ENCODE results near the gene ISLR2. TPM values are rescaled to one million over a fixed set of nuclear protein-coding genes. Genes with fewer than 3 reads are reported as not detected.
A peak's percentile ranks its signal among the peaks of the same experiment; 100 is the strongest.
"Not testable (repeated sequence)": the region's sequence is repeated elsewhere in the genome, so short reads cannot be mapped to it uniquely, and the experiment has no call there.

The ISLR2 gene
- 4.1 TPM for total RNA-seq
- long read RNA-seq, partial matches to known transcripts: 0 of 2 reads
- long read RNA-seq, other reads (novel, unspliced or antisense): 2 of 2 reads

- DNase-seq (ENCODE audit: low spot score): no peak
- intact Hi-C loops (cut with DNase I): no loop called here
Observed at GRCh38 chr15:74130155-74130848, at the start of gene ISLR2. TSS of gene ISLR2 (plus strand) at chr15:74130586. CDS start at chr15:74132755, 2,169 bp downstream.

- DNase-seq (ENCODE audit: low spot score); intact Hi-C loops (cut with DNase I): not testable (repeated sequence)
Observed at GRCh38 chr15:74082450-74082849, 47.9 kb upstream of the ISLR2 start, which contains the start of gene GOLGA6A. TSS of gene GOLGA6A (minus strand) at chr15:74082550. CDS start at chr15:74082509, 41 bp downstream.

GRCh38 chr15:74094567-74094966 is 35.8 kb upstream of the ISLR2 start:
- DNase-seq (ENCODE audit: low spot score); intact Hi-C loops (cut with DNase I): not testable (repeated sequence)

GRCh38 chr15:74095610-74096009 is 34.8 kb upstream of the ISLR2 start:
- intact Hi-C loops (cut with DNase I); DNase-seq (ENCODE audit: low spot score): not testable (repeated sequence)

GRCh38 chr15:74096753-74097474 is 33.5 kb upstream of the ISLR2 start:
- intact Hi-C loops (cut with DNase I); DNase-seq (ENCODE audit: low spot score): not testable (repeated sequence)

- DNase-seq (ENCODE audit: low spot score): peak; percentile 94
- intact Hi-C loops (cut with DNase I): not testable (repeated sequence)
Observed at GRCh38 chr15:74099963-74100733, 30.2 kb upstream of the ISLR2 start.

GRCh38 chr15:74108111-74108510 is 22.3 kb upstream of the ISLR2 start:
- intact Hi-C loops (cut with DNase I): no loop called here
- no peak for DNase-seq (ENCODE audit: low spot score)

- intact Hi-C loops (cut with DNase I); DNase-seq (ENCODE audit: low spot score): not testable (repeated sequence)
Observed at GRCh38 chr15:74108611-74109010, 21.8 kb upstream of the ISLR2 start.

- intact Hi-C loops (cut with DNase I): no loop called here
- no peak for DNase-seq (ENCODE audit: low spot score)
Observed at GRCh38 chr15:74109713-74110112, 20.7 kb upstream of the ISLR2 start.

- intact Hi-C loops (cut with DNase I): no loop called here
- DNase-seq (ENCODE audit: low spot score): no peak
Observed at GRCh38 chr15:74120426-74120825, 10.0 kb upstream of the ISLR2 start.

GRCh38 chr15:74121039-74121438 is 9.3 kb upstream of the ISLR2 start:
- intact Hi-C loops (cut with DNase I): no loop called here
- DNase-seq (ENCODE audit: low spot score): no peak

GRCh38 chr15:74121858-74122257 is 8.5 kb upstream of the ISLR2 start:
- intact Hi-C loops (cut with DNase I): no loop called here

GRCh38 chr15:74122403-74123130 is 7.8 kb upstream of the ISLR2 start:
- intact Hi-C loops (cut with DNase I): no loop called here
- DNase-seq (ENCODE audit: low spot score): no peak

More at GRCh38 chr15:74121858-74122257, 8.5 kb upstream of the ISLR2 start:
- DNase-seq (ENCODE audit: low spot score): no peak

GRCh38 chr15:74123131-74123429 is 7.3 kb upstream of the ISLR2 start:
- no peak for DNase-seq (ENCODE audit: low spot score)

GRCh38 chr15:74123658-74124057 is 6.7 kb upstream of the ISLR2 start:
- intact Hi-C loops (cut with DNase I): no loop called here
- DNase-seq (ENCODE audit: low spot score): no peak

More at GRCh38 chr15:74123131-74123429, 7.3 kb upstream of the ISLR2 start:
- intact Hi-C loops (cut with DNase I): no loop called here

GRCh38 chr15:74124196-74124595 is 6.2 kb upstream of the ISLR2 start:
- intact Hi-C loops (cut with DNase I): no loop called here
- no peak for DNase-seq (ENCODE audit: low spot score)

- intact Hi-C loops (cut with DNase I): loop anchor here (5.0 kb wide), 3 partner anchors 72 to 198 kb away; no protein-coding TSS in a partner anchor
Observed at GRCh38 chr15:74124759-74125158, 5.6 kb upstream of the ISLR2 start.

GRCh38 chr15:74127255-74127953 is 3.0 kb upstream of the ISLR2 start:
- peak; percentile 93 for DNase-seq (ENCODE audit: low spot score)
- intact Hi-C loops (cut with DNase I): loop anchor here (2.0 to 5.0 kb wide), 4 partner anchors 75 to 195 kb away; no protein-coding TSS in a partner anchor

More at GRCh38 chr15:74124759-74125158, 5.6 kb upstream of the ISLR2 start:
- no peak for DNase-seq (ENCODE audit: low spot score)

Data from cardiac septum (tissue), 1 donor.